Adrenal gland (tissue), 12 donors: ENCODE results near the gene TRIP10. TPM values are rescaled to one million over a fixed set of nuclear protein-coding genes. Genes with fewer than 3 reads are reported as not detected.

Source experiments
- DNase-seq, 7 donors: peaks; one replicate each; pipeline ENCODE4 v3.0.0-alpha.2; 2019 to 2020
- H3K27ac ChIP-seq, 5 donors: fragments of 200-600 bp; sonication (generic) in 4 of 5; 1 replicate in 3 of 5; 2 replicates in 2 of 5; pipeline versions ENCODE4 v1.5.1 to v1.8.0; 2016 to 2020; ENCODE audit warnings: mild to moderate bottlenecking in 1 of 5
- H3K27me3 ChIP-seq: fragments of 200-600 bp; 2 replicates; pipeline ENCODE4 v1.8.0; 2021
- H3K36me3 ChIP-seq, 2 donors: fragments of 200-600 bp; replicated peaks in 1 of 2; 1 replicate in 1 of 2; 2 replicates in 1 of 2; pipeline versions ENCODE4 v1.5.1 to v1.8.0; 2018 to 2022
- H3K4me1 ChIP-seq, 2 donors: fragments of 200-600 bp; replicated peaks in 1 of 2; 1 replicate in 1 of 2; 2 replicates in 1 of 2; pipeline versions ENCODE4 v1.5.1 to v1.8.0; 2018 to 2021
- H3K4me3 ChIP-seq, 4 donors: fragments of 200-600 bp; sonication (generic) in 3 of 4; one replicate each; pipeline ENCODE4 v1.5.1; 2016 to 2018
- H3K9me3 ChIP-seq, 3 donors: fragments of 200-600 bp; sonication (generic) in 1 of 3; replicated peaks in 1 of 3; 1 replicate in 2 of 3; 2 replicates in 1 of 3; pipeline versions ENCODE4 v1.5.1 to v1.8.0; 2016 to 2021
- CTCF ChIP-seq, 6 experiments: fragments of 450-650 bp in 4 of 6; fragments of 200-600 bp in 2 of 6; sonication (generic) in 1 of 6; IDR thresholded peaks; 1 replicate in 5 of 6; 2 replicates in 1 of 6; pipeline versions ENCODE4 v1.5.1 to v1.8.0; 2016 to 2021; ENCODE audit warnings: antibody characterized with exemption in 6 of 6, mild to moderate bottlenecking in 2 of 6, moderate library complexity in 1 of 6
- POLR2A ChIP-seq, 2 donors: fragments of 450-650 bp; IDR thresholded peaks; one replicate each; pipeline ENCODE4 v1.6.1; 2017; ENCODE audit warnings: antibody characterized with exemption in 2 of 2, mild to moderate bottlenecking in 2 of 2, moderate library complexity in 1 of 2
- WGBS, 4 donors: extraction: QIAGEN DNeasy Blood & Tissue Kit in 2 of 4; methylation state at CpG; one replicate each; pipeline versions ENCODE4 v1.1.5 to v1.1.7; 2013 to 2017; 5-methylcytosine and 5-hydroxymethylcytosine counted together
- intact Hi-C, 2 donors: fragments of 100-400 bp; cut with DNase I; formaldehyde crosslinking; loops; one replicate each; pipeline versions ENCODE4 v1.14.1 to v1.15.0; 2022 to 2023
- polyA plus RNA-seq, 3 donors: library from polyadenylated mRNA; stranded (reverse); fragments of 200-250 nt in 2 of 3; fragments of 350-450 nt in 1 of 3; fragmentation: Illumina TruSeq in 1 of 3; extraction: RNeasy Lipid Tissue Mini Kit (QIAGEN cat#74804) in 1 of 3; gene quantifications; one replicate each; pipeline ENCODE4 v1.2.3, GENCODE V29; 2013 to 2014
- total RNA-seq, 9 donors: library from RNA; depleted of rRNA in 4 of 9; stranded (reverse); fragments of >200 nt in 4 of 9; fragments of 120-200 nt in 1 of 9; fragmentation: NEBNext Ultra II Directional in 1 of 9; extraction: Animal tissue kit (Norgen Biotek cat#: 25700) in 1 of 9; gene quantifications; one replicate each; pipeline versions ENCODE4 v1.1.0 to v1.2.4, GENCODE V29; 2013 to 2023
- donor health status: healthy with polysubstance abuse.
- donor health status: Bipolar disorder and iron deficiency.
- donor health status: DM: yes; HTN: yes; CAD: no.
- donor health status: DM: no; HTN: no; CAD: no.
- donor health status: DM: no; HTN: no; CAD: no.
- donor health status: DM: yes; HTN: yes; CAD: no.

Gene TRIP10
- total and polyA plus RNA-seq, 12 donors: 22.5 to 425 (median 74.8) TPM

GRCh38 chr19:6779206-6779605 lies 39.7 kb downstream of the TRIP10 start:
- Histone ChIP-seq H3K27me3 (no peaks in the 10 kb centered on the region), H3K27ac (no peak overlapping the region), H3K9me3 (no peaks in the 10 kb centered on the region), H3K4me1 (no peaks in the 10 kb centered on the region), H3K4me3 (no peak overlapping the region), H3K36me3 (no peaks in the 10 kb centered on the region)
- intact Hi-C loops: no loop called here
- WGBS, 4 donors: 59 to 75% (median 67%) methylated on average over 4 of the region's 4 CpGs
- no peak for DNase-seq
- no peak for TF ChIP-seq CTCF (IDR thresholded peaks at IDR 0.05)
- TF ChIP-seq POLR2A (IDR thresholded peaks at IDR 0.05): no peak

GRCh38 chr19:6787393-6787792 lies 47.9 kb downstream of the TRIP10 start:
- Histone ChIP-seq H3K36me3 (no peaks in the 10 kb centered on the region), H3K9me3 (no peaks in the 10 kb centered on the region), H3K27ac (no peak overlapping the region), H3K4me1 (no peaks in the 10 kb centered on the region), H3K27me3 (no peaks in the 10 kb centered on the region), H3K4me3 (no peak overlapping the region)
- no peak for DNase-seq
- intact Hi-C loops: no loop called here
- 81 to 88% (median 85%) methylated on average over 4 of the region's 4 CpGs for WGBS, 4 donors
- TF ChIP-seq CTCF (IDR thresholded peaks at IDR 0.05): no peak
- no peak for TF ChIP-seq POLR2A (IDR thresholded peaks at IDR 0.05)

GRCh38 chr19:6788896-6789295 lies 49.4 kb downstream of the TRIP10 start:
- 74 to 84% (median 78%) methylated on average over 4 of the region's 4 CpGs for WGBS, 4 donors

GRCh38 chr19:6790194-6791128 lies 51.0 kb downstream of the TRIP10 start:
- no peaks in the 10 kb centered on the region for H3K27me3 ChIP-seq
- H3K4me1 ChIP-seq: no peaks in the 10 kb centered on the region
- H3K36me3 ChIP-seq: no peaks in the 10 kb centered on the region
- TF ChIP-seq POLR2A (IDR thresholded peaks at IDR 0.05) (no peak), CTCF (IDR thresholded peaks at IDR 0.05) (no peak)
- 54 to 62% (median 57%) methylated on average over 5 of the region's 5 CpGs for WGBS, 4 donors
- H3K9me3 ChIP-seq: no peaks in the 10 kb centered on the region
- no peak overlapping the region for H3K4me3 ChIP-seq
- intact Hi-C loops: no loop called here
- no peak overlapping the region for H3K27ac ChIP-seq
- no peak for DNase-seq

More at GRCh38 chr19:6788896-6789295, 49.4 kb downstream of the TRIP10 start:
- Histone ChIP-seq H3K9me3 (no peaks in the 10 kb centered on the region), H3K27me3 (no peaks in the 10 kb centered on the region), H3K36me3 (no peaks in the 10 kb centered on the region), H3K4me1 (no peaks in the 10 kb centered on the region), H3K4me3 (no peak overlapping the region), H3K27ac (no peak overlapping the region)
- DNase-seq: no peak
- intact Hi-C loops: no loop called here
- TF ChIP-seq CTCF (IDR thresholded peaks at IDR 0.05): no peak
- TF ChIP-seq POLR2A (IDR thresholded peaks at IDR 0.05): no peak
